OCI-LY1 (cell line): ENCODE data around the gene IGFBPL1.

Experiments
- H2AFZ ChIP-seq: fragments of 200-600 bp; sonication (generic), shearing (Covaris generic); 2 replicates; pipeline ENCODE4 v1.6.0; 2014; ENCODE audit warnings: antibody characterized with exemption, mild to moderate bottlenecking, low read length
- H3F3A ChIP-seq: fragments of 200-600 bp; sonication (generic), shearing (Covaris generic); 2 replicates; pipeline ENCODE4 v1.6.0; 2014; ENCODE audit warnings: mild to moderate bottlenecking, antibody characterized with exemption, low read length, moderate library complexity; ENCODE audit not compliant: insufficient read depth
- H3K27ac ChIP-seq: fragments of 200-600 bp; sonication (generic); 2 replicates; pipeline ENCODE4 v1.5.1; 2014; ENCODE audit warnings: low read length, mixed run types, mild to moderate bottlenecking, low read depth; ENCODE audit not compliant: poor library complexity, severe bottlenecking
- H3K27me3 ChIP-seq: fragments of 200-600 bp; sonication (generic); 2 replicates; pipeline ENCODE4 v1.6.0; 2014; ENCODE audit warnings: antibody characterized with exemption, mild to moderate bottlenecking, low read length, moderate library complexity; ENCODE audit not compliant: insufficient read depth
- H3K36me3 ChIP-seq: fragments of 200-600 bp; sonication (generic); 2 replicates; pipeline ENCODE4 v1.6.1; 2014; ENCODE audit warnings: mild to moderate bottlenecking, antibody characterized with exemption, low read length, moderate library complexity, mixed read lengths; ENCODE audit not compliant: insufficient read depth
- H3K4me1 ChIP-seq: fragments of 200-600 bp; sonication (generic); 2 replicates; pipeline ENCODE4 v1.5.1; 2014; ENCODE audit warnings: mild to moderate bottlenecking, low read length, moderate library complexity; ENCODE audit not compliant: insufficient read depth, severe bottlenecking
- H3K4me2 ChIP-seq: fragments of 200-600 bp; sonication (generic), shearing (Covaris generic); 2 replicates; pipeline ENCODE4 v1.6.1; 2014; ENCODE audit warnings: low read length
- H3K4me3 ChIP-seq: fragments of 200-600 bp; sonication (generic); 2 replicates; pipeline ENCODE4 v1.5.1; 2014; ENCODE audit warnings: low read length, low read depth, mild to moderate bottlenecking, mixed read lengths; ENCODE audit not compliant: poor library complexity, severe bottlenecking
- H3K79me2 ChIP-seq: fragments of 200-600 bp; shearing (Covaris generic); 2 replicates; pipeline ENCODE4 v1.6.1; 2016; ENCODE audit warnings: mixed run types, low read length, mixed read lengths; ENCODE audit not compliant: insufficient read depth
- H3K9ac ChIP-seq: fragments of 200-600 bp; sonication (generic), shearing (Covaris generic); 2 replicates; pipeline ENCODE4 v1.6.1; 2014; ENCODE audit warnings: mild to moderate bottlenecking, low read length, mixed read lengths
- H3K9me2 ChIP-seq: fragments of 200-600 bp; sonication (generic), shearing (Covaris generic); 2 replicates; pipeline ENCODE4 v1.6.1; 2014; ENCODE audit warnings: low read depth, mild to moderate bottlenecking, low read length, mixed read lengths
- H3K9me3 ChIP-seq: fragments of 200-600 bp; shearing (Covaris generic); 2 replicates; pipeline ENCODE4 v1.6.1; 2014; ENCODE audit warnings: low read length, mixed read lengths
- H4K20me1 ChIP-seq: fragments of 200-600 bp; sonication (generic), shearing (Covaris generic); 2 replicates; pipeline ENCODE4 v1.6.0; 2016; ENCODE audit warnings: mild to moderate bottlenecking, low read length; ENCODE audit not compliant: insufficient read depth
- EZH2 ChIP-seq: fragments of 200-600 bp; sonication (generic), shearing (Covaris generic); IDR thresholded peaks from 2 replicates; pipeline ENCODE4 v1.8.0; 2017; ENCODE audit warnings: borderline replicate concordance, mixed run types, mild to moderate bottlenecking, antibody characterized with exemption, low read length, moderate library complexity, mixed read lengths
- TF ChIP-seq, protein P1 (sequence below): fragments of 200-600 bp; sonication (generic), shearing (Covaris generic); IDR thresholded peaks from 2 replicates; pipeline ENCODE4 v1.5.1; 2017; ENCODE audit warnings: mild to moderate bottlenecking, antibody characterized with exemption, low read length, moderate library complexity, mixed read lengths

The IGFBPL1 gene

DNA sequence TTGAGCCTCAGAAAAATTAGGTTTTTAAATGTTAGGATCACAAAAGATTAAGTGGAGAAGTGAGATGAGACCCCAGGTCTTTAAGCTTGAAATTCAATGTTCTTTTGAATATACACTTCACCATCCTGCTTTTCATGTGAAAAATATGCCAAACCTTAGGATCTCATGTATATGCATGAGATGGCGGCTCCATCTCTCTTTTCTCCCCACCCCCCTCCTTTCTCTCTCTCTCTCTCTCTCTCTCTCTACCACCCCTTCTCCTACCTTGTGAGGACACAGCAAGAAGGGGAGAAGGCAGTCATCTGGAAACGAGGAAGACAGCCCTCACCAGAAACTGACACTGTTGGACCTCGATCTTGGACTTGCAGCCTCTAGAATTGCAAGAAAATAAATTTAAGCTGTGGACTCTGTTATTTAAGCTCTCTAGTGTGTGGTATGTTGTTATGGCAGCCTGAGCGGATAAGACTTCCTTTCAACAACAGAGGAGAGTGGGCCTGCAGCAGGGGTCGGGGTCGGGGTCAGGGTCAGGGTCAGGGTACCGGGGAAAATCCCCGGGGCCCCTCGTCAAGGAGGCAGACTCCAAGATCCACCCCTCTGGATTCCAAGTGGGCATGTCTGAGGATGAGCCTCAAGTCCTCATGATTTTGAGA is 48.1 kb downstream of the IGFBPL1 start:
- TF ChIP-seq, protein P1, sequence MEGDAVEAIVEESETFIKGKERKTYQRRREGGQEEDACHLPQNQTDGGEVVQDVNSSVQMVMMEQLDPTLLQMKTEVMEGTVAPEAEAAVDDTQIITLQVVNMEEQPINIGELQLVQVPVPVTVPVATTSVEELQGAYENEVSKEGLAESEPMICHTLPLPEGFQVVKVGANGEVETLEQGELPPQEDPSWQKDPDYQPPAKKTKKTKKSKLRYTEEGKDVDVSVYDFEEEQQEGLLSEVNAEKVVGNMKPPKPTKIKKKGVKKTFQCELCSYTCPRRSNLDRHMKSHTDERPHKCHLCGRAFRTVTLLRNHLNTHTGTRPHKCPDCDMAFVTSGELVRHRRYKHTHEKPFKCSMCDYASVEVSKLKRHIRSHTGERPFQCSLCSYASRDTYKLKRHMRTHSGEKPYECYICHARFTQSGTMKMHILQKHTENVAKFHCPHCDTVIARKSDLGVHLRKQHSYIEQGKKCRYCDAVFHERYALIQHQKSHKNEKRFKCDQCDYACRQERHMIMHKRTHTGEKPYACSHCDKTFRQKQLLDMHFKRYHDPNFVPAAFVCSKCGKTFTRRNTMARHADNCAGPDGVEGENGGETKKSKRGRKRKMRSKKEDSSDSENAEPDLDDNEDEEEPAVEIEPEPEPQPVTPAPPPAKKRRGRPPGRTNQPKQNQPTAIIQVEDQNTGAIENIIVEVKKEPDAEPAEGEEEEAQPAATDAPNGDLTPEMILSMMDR = no peak
- no peak for TF ChIP-seq EZH2
- H3K27ac ChIP-seq = no peak overlapping the region
- H3K9me3 ChIP-seq = no peaks in the 10 kb centered on the region

DNA sequence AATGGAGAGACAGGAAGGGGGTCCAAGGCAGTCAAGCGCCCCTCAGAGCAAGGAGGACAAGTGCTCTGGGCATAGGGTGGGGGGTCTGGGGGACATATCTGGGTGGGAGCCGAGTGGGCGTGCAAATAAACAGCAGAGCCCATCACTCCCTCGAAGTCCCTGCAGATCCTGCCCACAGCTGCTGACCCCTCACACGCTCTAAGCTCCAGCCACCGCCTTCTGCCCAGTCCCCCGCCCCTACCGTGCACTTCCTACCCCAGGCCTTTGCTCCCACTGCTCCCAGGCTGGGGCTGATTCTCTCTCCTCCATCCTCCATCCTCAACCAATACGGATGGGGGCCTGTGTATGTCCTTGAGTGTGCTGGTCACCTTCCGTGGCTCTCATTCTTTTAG is 48.7 kb downstream of the IGFBPL1 start:
- Histone ChIP-seq H3K79me2 (no peaks in the 10 kb centered on the region), H3K4me2 (no peak overlapping the region), H3K9ac (no peak overlapping the region), H4K20me1 (no peaks in the 10 kb centered on the region), H3K4me1 (no peaks in the 10 kb centered on the region), H3F3A (no peaks in the 10 kb centered on the region), H2AFZ (no peak overlapping the region), H3K36me3 (no peaks in the 10 kb centered on the region), H3K9me3 (no peaks in the 10 kb centered on the region), H3K27ac (no peak overlapping the region), H3K27me3 (no peaks in the 10 kb centered on the region), H3K4me3 (no peak overlapping the region), H3K9me2 (no peaks in the 10 kb centered on the region)
- TF ChIP-seq, protein P1 = no peak
- TF ChIP-seq EZH2 = no peak

More for the DNA sequence above, 48.1 kb downstream of the IGFBPL1 start:
- H3K9ac ChIP-seq = no peak overlapping the region
- no peaks in the 10 kb centered on the region for H3K4me1 ChIP-seq
- H3K79me2 ChIP-seq = no peaks in the 10 kb centered on the region
- H3K4me3 ChIP-seq = no peak overlapping the region
- H3K9me2 ChIP-seq = no peaks in the 10 kb centered on the region
- no peak overlapping the region for H3K4me2 ChIP-seq
- no peak overlapping the region for H2AFZ ChIP-seq
- no peaks in the 10 kb centered on the region for H3F3A ChIP-seq
- H3K27me3 ChIP-seq = no peaks in the 10 kb centered on the region
- no peaks in the 10 kb centered on the region for H3K36me3 ChIP-seq
- H4K20me1 ChIP-seq = no peaks in the 10 kb centered on the region

DNA sequence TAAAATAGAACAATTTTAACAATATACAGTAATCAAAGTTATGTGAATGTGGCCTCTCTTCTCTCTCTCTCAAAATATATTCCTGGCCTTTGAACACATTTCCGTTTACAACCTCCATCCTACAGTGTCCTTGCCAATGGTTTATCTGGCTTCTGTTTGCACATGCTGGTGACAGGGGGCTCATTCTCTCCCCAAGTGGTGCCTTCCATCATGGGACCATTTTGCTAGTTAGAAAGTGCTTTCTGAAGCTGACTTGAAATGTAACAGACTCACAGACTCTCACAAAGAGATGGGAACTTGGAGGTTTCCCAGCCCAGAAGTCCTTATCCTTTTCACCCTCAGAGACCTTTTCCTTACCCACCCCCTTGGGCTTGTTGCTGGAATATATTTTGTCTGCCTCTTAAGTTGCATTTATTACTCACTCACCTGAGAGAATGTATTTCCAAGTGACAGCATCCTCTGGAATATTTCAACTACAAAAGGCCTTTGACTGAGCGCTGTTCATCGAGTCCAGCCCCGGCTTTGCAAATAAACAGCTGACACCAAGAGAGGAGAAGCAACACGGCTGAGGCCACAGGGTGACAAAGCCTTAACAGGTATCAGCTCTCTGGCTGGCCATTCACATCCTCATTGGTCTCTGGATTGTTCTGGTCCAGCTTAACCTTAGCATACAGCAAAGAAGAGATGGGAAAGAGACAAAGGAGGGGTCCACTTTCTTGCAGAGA is 49.2 kb downstream of the IGFBPL1 start:
- Histone ChIP-seq H3K4me1 (no peaks in the 10 kb centered on the region), H4K20me1 (no peaks in the 10 kb centered on the region), H3K27ac (no peak overlapping the region), H3F3A (no peaks in the 10 kb centered on the region), H2AFZ (no peak overlapping the region), H3K36me3 (no peaks in the 10 kb centered on the region), H3K27me3 (no peaks in the 10 kb centered on the region), H3K9ac (no peak overlapping the region), H3K9me2 (no peaks in the 10 kb centered on the region), H3K79me2 (no peaks in the 10 kb centered on the region), H3K4me3 (no peak overlapping the region), H3K9me3 (no peaks in the 10 kb centered on the region), H3K4me2 (no peak overlapping the region)
- TF ChIP-seq EZH2 = no peak
- TF ChIP-seq, protein P1 = no peak
